Osteocyte (in vitro differentiated cells): ENCODE data around the gene ZNF473. TPM values are rescaled to one million over a fixed set of nuclear protein-coding genes. Genes with fewer than 3 reads are reported as not detected.
"Not testable (repeated sequence)": the region's sequence is repeated elsewhere in the genome, so short reads cannot be mapped to it uniquely, and the experiment has no call there.

Experiments
- DNase-seq: peaks from one replicate; pipeline ENCODE4 v3.0.0; 2021; ENCODE audit warnings: mixed read lengths; ENCODE audit not compliant: unreplicated experiment; ENCODE audit errors: extremely low spot score
- H3K27ac Mint-ChIP-seq: one replicate; pipeline ENCODE4 v1.8.0; 2021; ENCODE audit warnings: mild to moderate bottlenecking, mixed read lengths; ENCODE audit not compliant: unreplicated experiment
- H3K27me3 Mint-ChIP-seq: one replicate; pipeline ENCODE4 v1.8.0; 2021; ENCODE audit warnings: mixed read lengths; ENCODE audit not compliant: unreplicated experiment
- H3K36me3 Mint-ChIP-seq: one replicate; pipeline ENCODE4 v1.8.0; 2021; ENCODE audit warnings: mixed read lengths; ENCODE audit not compliant: unreplicated experiment
- H3K4me1 Mint-ChIP-seq: one replicate; pipeline ENCODE4 v1.8.0; 2021; ENCODE audit warnings: mixed read lengths; ENCODE audit not compliant: unreplicated experiment
- H3K4me3 Mint-ChIP-seq: one replicate; pipeline ENCODE4 v1.8.0; 2021; ENCODE audit warnings: mild to moderate bottlenecking, moderate library complexity, mixed read lengths; ENCODE audit not compliant: unreplicated experiment
- H3K9me3 Mint-ChIP-seq: one replicate; pipeline ENCODE4 v1.8.0; 2021; ENCODE audit warnings: mixed read lengths; ENCODE audit not compliant: unreplicated experiment
- CTCF ChIP-seq: fragments of 200-600 bp; sonication (generic); IDR thresholded peaks from 2 replicates; pipeline ENCODE4 v1.5.0; 2021; ENCODE audit warnings: antibody characterized with exemption, mild to moderate bottlenecking, moderate library complexity
- total RNA-seq: library from RNA; stranded (reverse); gene quantifications from 2 replicates; pipeline ENCODE4 v1.2.1, GENCODE V29; 2021

Gene ZNF473
- total RNA-seq, 1 donor from 2014 or later = 9.8 TPM

GRCh38 chr19:50067575-50067974 is 41.8 kb downstream of the ZNF473 start:
- H3K9me3 Mint-ChIP-seq = no peaks in the 10 kb centered on the region
- DNase-seq = no peak
- no peak overlapping the region for H3K4me3 Mint-ChIP-seq
- TF ChIP-seq CTCF = no peak
- no peaks in the 10 kb centered on the region for H3K4me1 Mint-ChIP-seq
- no peak overlapping the region for H3K27ac Mint-ChIP-seq
- no peaks in the 10 kb centered on the region for H3K27me3 Mint-ChIP-seq
- H3K36me3 Mint-ChIP-seq = no peaks in the 10 kb centered on the region

GRCh38 chr19:50068382-50068781 is 42.6 kb downstream of the ZNF473 start:
- H3K27ac Mint-ChIP-seq = not testable (repeated sequence)

GRCh38 chr19:50075076-50075475 is 49.3 kb downstream of the ZNF473 start:
- H3K4me1 Mint-ChIP-seq, H3K27me3 Mint-ChIP-seq, H3K27ac Mint-ChIP-seq, DNase-seq, H3K4me3 Mint-ChIP-seq, H3K36me3 Mint-ChIP-seq, H3K9me3 Mint-ChIP-seq: not testable (repeated sequence)

More at GRCh38 chr19:50068382-50068781, 42.6 kb downstream of the ZNF473 start:
- DNase-seq, H3K36me3 Mint-ChIP-seq, H3K4me3 Mint-ChIP-seq, H3K27me3 Mint-ChIP-seq, H3K4me1 Mint-ChIP-seq, H3K9me3 Mint-ChIP-seq: not testable (repeated sequence)

GRCh38 chr19:50075644-50076372 is 50.0 kb downstream of the ZNF473 start:
- H3K9me3 Mint-ChIP-seq, H3K4me1 Mint-ChIP-seq, H3K36me3 Mint-ChIP-seq, H3K27ac Mint-ChIP-seq, H3K4me3 Mint-ChIP-seq, H3K27me3 Mint-ChIP-seq, DNase-seq: not testable (repeated sequence)

GRCh38 chr19:50076581-50077355 is 51.0 kb downstream of the ZNF473 start:
- H3K36me3 Mint-ChIP-seq, H3K4me1 Mint-ChIP-seq, H3K4me3 Mint-ChIP-seq, H3K9me3 Mint-ChIP-seq, DNase-seq, H3K27me3 Mint-ChIP-seq, H3K27ac Mint-ChIP-seq: not testable (repeated sequence)

- not testable (repeated sequence) for H3K4me3 Mint-ChIP-seq, H3K4me1 Mint-ChIP-seq, H3K36me3 Mint-ChIP-seq
Observed at GRCh38 chr19:50079014-50079413, 53.2 kb downstream of the ZNF473 start.

GRCh38 chr19:50084440-50084839 is 58.6 kb downstream of the ZNF473 start:
- not testable (repeated sequence) for H3K36me3 Mint-ChIP-seq, H3K4me3 Mint-ChIP-seq, H3K9me3 Mint-ChIP-seq, DNase-seq, H3K27ac Mint-ChIP-seq, H3K27me3 Mint-ChIP-seq, H3K4me1 Mint-ChIP-seq

More at GRCh38 chr19:50079014-50079413, 53.2 kb downstream of the ZNF473 start:
- not testable (repeated sequence) for H3K9me3 Mint-ChIP-seq, DNase-seq, H3K27ac Mint-ChIP-seq, H3K27me3 Mint-ChIP-seq

- not testable (repeated sequence) for H3K9me3 Mint-ChIP-seq, H3K27me3 Mint-ChIP-seq, H3K36me3 Mint-ChIP-seq, H3K27ac Mint-ChIP-seq, H3K4me3 Mint-ChIP-seq, H3K4me1 Mint-ChIP-seq, DNase-seq
Observed at GRCh38 chr19:50087153-50087552, 61.3 kb downstream of the ZNF473 start.
